CD4-positive, alpha-beta T cell treated with Interleukin-10 for 1 hour (primary cell): Measurements from ENCODE around the gene BARX2.

Experiments used
- DNase-seq: peaks from one replicate; pipeline ENCODE4 v3.0.0-alpha.2; 2020

The BARX2 gene

GRCh38 chr11:129402206-129403171 lies 26.8 kb downstream of the BARX2 start:
- no peak for DNase-seq

GRCh38 chr11:129404731-129405130 lies 29.1 kb downstream of the BARX2 start:
- no peak for DNase-seq

GRCh38 chr11:129408865-129409444 lies 33.3 kb downstream of the BARX2 start:
- no peak for DNase-seq

GRCh38 chr11:129410395-129410960 lies 34.8 kb downstream of the BARX2 start:
- DNase-seq: no peak

- no peak for DNase-seq
Measured at GRCh38 chr11:129412494-129412893, 36.8 kb downstream of the BARX2 start.

GRCh38 chr11:129414144-129414872 lies 38.7 kb downstream of the BARX2 start:
- no peak for DNase-seq

- no peak for DNase-seq
Measured at GRCh38 chr11:129416080-129416820, 40.6 kb downstream of the BARX2 start.

- DNase-seq: no peak
Measured at GRCh38 chr11:129417458-129417857, 41.8 kb downstream of the BARX2 start.

- DNase-seq: no peak
Measured at GRCh38 chr11:129418039-129418438, 42.4 kb downstream of the BARX2 start.

- DNase-seq: no peak
Measured at GRCh38 chr11:129419386-129419785, 43.7 kb downstream of the BARX2 start.

GRCh38 chr11:129423426-129423825 lies 47.8 kb downstream of the BARX2 start:
- no peak for DNase-seq

GRCh38 chr11:129425214-129425613 lies 49.6 kb downstream of the BARX2 start:
- DNase-seq: no peak

GRCh38 chr11:129426038-129426437 lies 50.4 kb downstream of the BARX2 start:
- no peak for DNase-seq

GRCh38 chr11:129426776-129427175 lies 51.1 kb downstream of the BARX2 start:
- DNase-seq: no peak

- no peak for DNase-seq
Measured at GRCh38 chr11:129427376-129427775, 51.7 kb downstream of the BARX2 start.

GRCh38 chr11:129427816-129428406 lies 52.3 kb downstream of the BARX2 start:
- DNase-seq: no peak

- no peak for DNase-seq
Measured at GRCh38 chr11:129428557-129428956, 52.9 kb downstream of the BARX2 start.

- DNase-seq: no peak
Measured at GRCh38 chr11:129434641-129435498, 59.2 kb downstream of the BARX2 start.

GRCh38 chr11:129435499-129436245 lies 60.0 kb downstream of the BARX2 start:
- DNase-seq: no peak

- no peak for DNase-seq
Measured at GRCh38 chr11:129436573-129436972, 60.9 kb downstream of the BARX2 start.
